NCI-H82 (cell line): ENCODE measurements around the gene ITPK1.

ENCODE experiments used
- DNase-seq: peaks from one replicate; lab custom pipeline; 2025; lab: John Stamatoyannopoulos, UW

Gene ITPK1

DNA sequence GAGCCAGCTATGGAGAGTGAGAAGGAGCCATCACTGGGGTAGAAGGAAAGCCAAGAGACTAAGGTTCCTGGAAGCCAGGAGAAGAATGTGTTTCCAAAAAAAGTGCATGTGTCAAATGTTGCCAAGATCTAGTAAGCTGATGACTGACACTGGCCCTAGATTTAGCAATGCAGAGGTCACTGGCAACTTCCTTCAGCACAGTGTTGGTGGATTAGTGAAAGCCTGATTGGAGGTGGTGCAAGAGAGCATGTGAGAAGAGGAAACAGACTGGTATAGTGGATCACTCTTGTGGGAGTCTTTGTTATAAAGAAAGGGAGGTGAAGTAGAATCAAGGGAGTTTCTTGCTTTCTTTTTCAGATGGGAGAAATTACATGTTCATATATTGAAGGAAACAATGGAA is 226.8 kb downstream of the ITPK1 start:
- DNase-seq: no peak

GRCh38 chr14:92887157-92887556 is 228.6 kb downstream of the ITPK1 start:
- DNase-seq: no peak
